Measurements from ENCODE around the gene U2AF2.

Gene U2AF2

GRCh38 chr19:55686311-55687050, 31.6 kb downstream of the U2AF2 start:
- H3K4me3 Mint-ChIP-seq = no peak overlapping the region
- no peak for DNase-seq (ENCODE audit: low spot score)
- peaks cover 13% of the 10 kb centered on the region for H3K36me3 Mint-ChIP-seq (ENCODE audit: low read depth)
- no peak overlapping the region for H3K27ac Mint-ChIP-seq
- H3K9me3 Mint-ChIP-seq = no peaks in the 10 kb centered on the region
- H3K4me1 Mint-ChIP-seq (ENCODE audit: low read depth) = no peaks in the 10 kb centered on the region
- no peaks in the 10 kb centered on the region for H3K27me3 Mint-ChIP-seq (ENCODE audit: low read depth)

- H3K27ac Mint-ChIP-seq = no peak overlapping the region
- peaks cover 13% of the 10 kb centered on the region for H3K36me3 Mint-ChIP-seq (ENCODE audit: low read depth)
- no peaks in the 10 kb centered on the region for H3K4me1 Mint-ChIP-seq (ENCODE audit: low read depth)
- no peaks in the 10 kb centered on the region for H3K27me3 Mint-ChIP-seq (ENCODE audit: low read depth)
- no peak overlapping the region for H3K4me3 Mint-ChIP-seq
- H3K9me3 Mint-ChIP-seq = no peaks in the 10 kb centered on the region
- DNase-seq (ENCODE audit: low spot score) = no peak
Measured at GRCh38 chr19:55687281-55688201, 32.7 kb downstream of the U2AF2 start.

- DNase-seq (ENCODE audit: low spot score) = no peak
- Mint-ChIP-seq H3K4me1 (ENCODE audit: low read depth) (no peaks in the 10 kb centered on the region), H3K36me3 (ENCODE audit: low read depth) (peaks cover 15% of the 10 kb centered on the region), H3K27ac (no peak overlapping the region), H3K9me3 (no peaks in the 10 kb centered on the region), H3K4me3 (no peak overlapping the region), H3K27me3 (ENCODE audit: low read depth) (no peaks in the 10 kb centered on the region)
Measured at GRCh38 chr19:55688422-55689218, 33.8 kb downstream of the U2AF2 start.

- Mint-ChIP-seq H3K4me1 (ENCODE audit: low read depth) (no peaks in the 10 kb centered on the region), H3K4me3 (no peak overlapping the region), H3K9me3 (no peaks in the 10 kb centered on the region), H3K27ac (no peak overlapping the region), H3K27me3 (ENCODE audit: low read depth) (no peaks in the 10 kb centered on the region), H3K36me3 (ENCODE audit: low read depth) (peaks cover 13% of the 10 kb centered on the region)
- DNase-seq (ENCODE audit: low spot score) = no peak
Measured at GRCh38 chr19:55689411-55690108, 34.7 kb downstream of the U2AF2 start.

- H3K4me1 Mint-ChIP-seq (ENCODE audit: low read depth) = no peaks in the 10 kb centered on the region
- H3K9me3 Mint-ChIP-seq = no peaks in the 10 kb centered on the region
- H3K36me3 Mint-ChIP-seq (ENCODE audit: low read depth) = peaks cover 13% of the 10 kb centered on the region
- DNase-seq (ENCODE audit: low spot score) = no peak
- no peaks in the 10 kb centered on the region for H3K27me3 Mint-ChIP-seq (ENCODE audit: low read depth)
- no peak overlapping the region for H3K27ac Mint-ChIP-seq
- H3K4me3 Mint-ChIP-seq = no peak overlapping the region
Measured at GRCh38 chr19:55690109-55690768, 35.4 kb downstream of the U2AF2 start.

GRCh38 chr19:55690769-55691545, 36.1 kb downstream of the U2AF2 start:
- Mint-ChIP-seq H3K27me3 (ENCODE audit: low read depth) (no peaks in the 10 kb centered on the region), H3K27ac (no peak overlapping the region), H3K9me3 (no peaks in the 10 kb centered on the region), H3K4me3 (no peak overlapping the region), H3K4me1 (ENCODE audit: low read depth) (no peaks in the 10 kb centered on the region), H3K36me3 (ENCODE audit: low read depth) (peaks cover 9% of the 10 kb centered on the region)
- DNase-seq (ENCODE audit: low spot score) = no peak

GRCh38 chr19:55691561-55692481, 37.0 kb downstream of the U2AF2 start:
- Mint-ChIP-seq H3K27me3 (ENCODE audit: low read depth) (no peaks in the 10 kb centered on the region), H3K4me1 (ENCODE audit: low read depth) (no peaks in the 10 kb centered on the region), H3K27ac (no peak overlapping the region), H3K9me3 (no peaks in the 10 kb centered on the region), H3K36me3 (ENCODE audit: low read depth) (peaks cover 10% of the 10 kb centered on the region), H3K4me3 (no peak overlapping the region)
- no peak for DNase-seq (ENCODE audit: low spot score)

GRCh38 chr19:55692681-55693081, 37.8 kb downstream of the U2AF2 start:
- no peaks in the 10 kb centered on the region for H3K27me3 Mint-ChIP-seq (ENCODE audit: low read depth)
- H3K9me3 Mint-ChIP-seq = no peaks in the 10 kb centered on the region
- no peaks in the 10 kb centered on the region for H3K4me1 Mint-ChIP-seq (ENCODE audit: low read depth)
- no peak overlapping the region for H3K4me3 Mint-ChIP-seq
- H3K36me3 Mint-ChIP-seq (ENCODE audit: low read depth) = peaks cover 15% of the 10 kb centered on the region
- DNase-seq (ENCODE audit: low spot score) = no peak
- H3K27ac Mint-ChIP-seq = no peak overlapping the region

GRCh38 chr19:55693336-55693974, 38.6 kb downstream of the U2AF2 start:
- no peaks in the 10 kb centered on the region for H3K9me3 Mint-ChIP-seq
- no peak overlapping the region for H3K27ac Mint-ChIP-seq

GRCh38 chr19:55694241-55694655, 39.4 kb downstream of the U2AF2 start:
- peaks cover 16% of the 10 kb centered on the region for H3K36me3 Mint-ChIP-seq (ENCODE audit: low read depth)
- no peak for DNase-seq (ENCODE audit: low spot score)
- H3K27me3 Mint-ChIP-seq (ENCODE audit: low read depth) = no peaks in the 10 kb centered on the region
- no peak overlapping the region for H3K4me3 Mint-ChIP-seq
- no peaks in the 10 kb centered on the region for H3K9me3 Mint-ChIP-seq
- H3K27ac Mint-ChIP-seq = no peak overlapping the region
- H3K4me1 Mint-ChIP-seq (ENCODE audit: low read depth) = no peaks in the 10 kb centered on the region

More at GRCh38 chr19:55693336-55693974, 38.6 kb downstream of the U2AF2 start:
- Mint-ChIP-seq H3K36me3 (ENCODE audit: low read depth) (peaks cover 18% of the 10 kb centered on the region), H3K4me3 (no peak overlapping the region), H3K27me3 (ENCODE audit: low read depth) (no peaks in the 10 kb centered on the region), H3K4me1 (ENCODE audit: low read depth) (no peaks in the 10 kb centered on the region)
- DNase-seq (ENCODE audit: low spot score) = no peak

GRCh38 chr19:55694656-55695491, 40.0 kb downstream of the U2AF2 start:
- Mint-ChIP-seq H3K4me1 (ENCODE audit: low read depth) (no peaks in the 10 kb centered on the region), H3K9me3 (no peaks in the 10 kb centered on the region), H3K27ac (no peak overlapping the region), H3K27me3 (ENCODE audit: low read depth) (no peaks in the 10 kb centered on the region), H3K4me3 (no peak overlapping the region), H3K36me3 (ENCODE audit: low read depth) (peaks cover 16% of the 10 kb centered on the region)
- no peak for DNase-seq (ENCODE audit: low spot score)

Data from T-helper 2 cell treated with Interferon-gamma antibody and Interleukin-4, amounts not matched to agents 5 μg/mL and 100 μg/mL, for 36 hours (primary cell).